HG02970 (cell line): Measurements from ENCODE around the gene NOTUM.
"Not testable (repeated sequence)": the region's sequence is repeated elsewhere in the genome, so short reads cannot be mapped to it uniquely, and the experiment has no call there.

Experiments used
- ATAC-seq: cut with Tn5 transposase; IDR thresholded peaks from one replicate; pipeline ENCODE4 v1.9.1; 2021; ENCODE audit warnings: mild to moderate bottlenecking, moderate library complexity, moderate number of reproducible peaks; ENCODE audit not compliant: unreplicated experiment, low FRiP score

NOTUM gene

DNA sequence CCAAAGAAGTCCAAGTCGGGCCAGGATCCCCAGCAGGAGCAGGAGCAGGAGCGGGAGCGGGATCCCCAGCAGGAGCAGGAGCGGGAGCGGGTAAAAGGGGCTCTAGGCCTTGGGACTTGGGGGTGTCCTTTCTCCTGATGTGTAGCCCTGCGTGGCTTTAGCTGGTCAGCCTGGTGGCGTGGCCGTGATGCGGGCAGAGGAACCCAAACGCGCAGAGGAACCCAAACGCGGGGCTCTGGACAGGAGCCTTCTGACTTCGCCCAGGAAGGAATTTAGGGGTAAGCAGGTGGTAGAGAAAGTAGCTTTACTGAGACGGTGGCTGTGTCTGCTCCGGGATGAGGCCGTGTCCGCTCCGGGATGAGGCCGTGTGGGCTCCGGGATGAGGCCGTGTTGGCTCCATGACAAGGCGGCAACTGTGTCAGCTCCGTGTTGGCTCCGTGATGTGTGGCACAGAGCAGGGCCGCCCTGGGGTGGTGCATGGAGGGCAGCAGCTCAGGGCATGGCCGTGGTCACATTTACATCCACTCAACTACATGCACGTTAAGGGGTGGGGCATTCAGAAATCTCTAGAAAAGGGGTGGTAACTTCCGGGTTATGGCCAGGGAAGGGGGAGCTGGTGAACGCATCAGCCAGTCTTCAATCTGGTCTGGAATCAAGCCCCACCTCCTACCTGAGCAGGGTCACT is 35.9 kb upstream of the NOTUM start:
- ATAC-seq: no peak

DNA sequence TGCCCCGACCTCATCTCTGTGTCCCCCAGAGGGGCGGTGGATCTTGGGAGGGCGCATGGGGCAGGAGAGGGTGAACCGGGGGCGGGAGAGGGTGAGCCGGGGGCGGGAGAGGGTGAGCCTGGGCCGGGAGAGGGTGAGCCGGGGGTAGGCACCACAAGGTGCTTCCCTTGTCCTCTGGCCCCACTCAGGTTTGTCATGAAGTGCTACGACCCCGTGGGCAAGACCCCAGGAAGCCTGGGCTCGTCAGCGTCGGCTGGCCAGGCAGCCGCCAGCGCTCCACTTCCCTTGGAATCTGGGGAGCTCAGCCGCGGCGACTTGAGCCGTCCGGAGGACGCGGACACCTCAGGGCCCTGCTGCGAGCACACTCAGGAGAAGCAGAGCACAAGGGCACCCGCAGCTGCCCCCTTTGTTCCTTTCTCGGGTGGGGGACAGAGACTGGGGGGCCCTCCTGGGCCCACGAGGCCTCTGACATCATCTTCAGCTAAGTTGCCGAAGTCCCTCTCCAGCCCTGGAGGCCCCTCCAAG is 35.3 kb upstream of the NOTUM start:
- ATAC-seq: no peak

DNA sequence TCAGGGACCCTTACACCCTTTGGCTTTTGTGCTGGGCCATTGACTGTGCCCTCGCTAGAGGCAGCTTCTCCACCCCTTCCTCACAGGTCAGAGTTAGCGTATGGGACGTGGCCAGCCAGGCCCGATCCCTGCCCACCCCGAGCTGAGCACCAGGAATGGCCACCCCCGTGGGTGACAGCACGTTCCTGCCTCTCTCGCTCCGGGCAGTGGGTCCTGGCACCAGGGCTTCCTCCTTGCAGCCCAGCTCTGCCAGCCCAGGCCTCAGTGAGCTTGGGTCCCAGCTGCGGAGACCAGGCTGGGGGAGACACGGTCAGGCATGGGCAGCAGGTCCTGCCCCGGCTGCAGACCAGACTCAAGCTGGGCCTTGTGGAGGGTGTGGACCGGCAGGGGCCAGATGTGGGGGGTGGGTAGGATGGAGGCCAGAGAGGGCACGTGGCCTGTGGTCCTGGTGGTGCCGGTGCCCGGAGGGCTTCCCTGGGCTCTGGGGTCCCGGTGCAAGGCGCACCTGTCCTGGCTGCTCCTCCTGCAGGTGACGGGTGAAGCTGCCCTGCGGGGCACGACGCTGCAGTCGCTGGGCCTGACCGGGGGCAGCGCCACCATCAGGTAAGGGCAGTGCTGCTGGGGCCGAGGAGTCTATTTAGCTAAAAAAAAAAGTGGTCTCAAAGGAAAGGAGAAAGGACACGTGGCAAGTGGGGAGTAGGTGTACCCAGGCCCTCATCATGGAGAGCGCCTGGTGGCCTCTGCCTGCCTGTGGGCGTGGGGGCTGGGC is 34.7 kb upstream of the NOTUM start:
- no peak for ATAC-seq

DNA sequence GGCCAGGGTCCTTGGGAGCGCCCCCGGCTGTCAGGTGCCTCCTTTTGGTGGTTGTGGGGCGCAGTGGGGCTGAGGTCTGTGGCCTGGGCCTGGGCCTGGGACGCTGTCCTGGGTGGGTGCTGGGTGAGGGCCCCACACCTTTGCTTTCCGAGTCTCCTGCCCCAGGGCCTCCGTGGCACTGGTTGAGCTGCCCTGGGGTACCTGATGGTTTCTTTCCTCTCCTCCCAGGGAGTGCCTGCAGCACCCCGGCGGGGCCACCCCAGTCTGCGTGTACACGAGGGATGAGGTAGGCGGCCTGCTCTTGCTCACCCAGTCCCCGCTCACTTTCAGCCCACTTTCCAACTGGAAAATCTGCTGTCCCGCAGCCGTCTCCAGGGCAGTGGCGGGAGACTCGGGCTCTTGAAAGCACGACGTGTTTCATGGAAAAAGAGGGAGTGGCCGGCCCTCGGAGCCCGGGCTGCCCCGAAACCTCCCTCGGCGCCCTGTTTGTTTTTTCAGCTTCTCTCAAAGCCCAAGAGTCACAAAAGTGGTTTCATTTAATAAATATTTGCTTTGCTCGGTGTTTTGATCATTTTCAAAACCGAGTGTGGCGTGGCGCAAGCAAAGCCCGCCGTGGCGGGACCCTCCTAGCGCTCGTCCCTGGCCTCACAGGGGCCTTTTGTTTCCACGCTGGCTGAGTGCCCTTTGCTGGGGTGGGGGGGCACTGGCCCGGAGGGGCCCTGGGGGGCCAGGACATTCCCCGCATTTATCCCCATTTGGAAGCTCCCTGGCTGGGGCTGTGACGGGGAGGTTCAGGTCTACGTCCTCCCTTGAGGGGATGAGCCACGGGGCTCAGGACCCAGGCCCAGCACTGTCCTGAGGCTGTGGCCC is 33.8 kb upstream of the NOTUM start:
- ATAC-seq: no peak

DNA sequence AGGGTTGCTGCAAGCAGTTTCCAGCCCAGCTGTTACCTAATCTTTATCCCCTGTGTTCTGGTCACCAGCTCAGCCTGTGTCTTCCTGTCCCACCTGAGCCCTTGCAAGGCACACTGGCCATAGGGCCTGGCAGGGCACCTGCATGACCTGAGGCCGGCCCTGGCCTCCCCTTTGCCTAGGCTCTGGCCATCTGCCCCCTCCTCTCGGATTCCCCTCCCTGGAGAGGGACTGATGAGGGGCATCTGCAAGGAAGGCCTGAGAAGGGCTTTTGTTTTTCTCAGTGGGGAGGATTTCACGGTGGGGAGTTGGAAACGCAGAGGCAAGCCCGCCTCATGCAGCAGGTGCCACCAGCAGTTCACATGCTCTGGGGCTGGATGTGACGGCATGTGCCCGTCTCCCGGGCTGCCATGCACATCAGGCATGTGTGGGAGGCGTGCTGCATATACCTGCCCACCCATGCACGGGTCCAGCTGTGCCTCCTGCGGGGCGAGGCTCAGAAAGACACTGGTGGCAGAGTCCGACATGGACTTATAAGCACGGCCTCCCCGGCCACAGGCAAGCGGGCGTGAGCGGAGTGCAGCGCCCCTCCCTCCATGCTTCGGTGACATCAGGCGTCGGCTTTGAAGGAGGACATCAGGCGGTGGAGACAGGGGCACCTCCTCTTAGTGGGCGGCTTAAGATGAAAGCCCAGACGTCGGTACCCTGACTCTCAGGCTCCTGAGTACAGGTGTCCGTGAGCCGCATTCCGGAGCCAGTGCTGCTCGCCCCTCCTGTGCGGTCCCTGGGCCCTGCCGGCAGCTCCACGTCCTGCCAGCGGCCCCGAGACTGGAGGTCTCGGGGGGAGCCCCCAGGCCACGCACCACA is 33.0 kb upstream of the NOTUM start:
- no peak for ATAC-seq

DNA sequence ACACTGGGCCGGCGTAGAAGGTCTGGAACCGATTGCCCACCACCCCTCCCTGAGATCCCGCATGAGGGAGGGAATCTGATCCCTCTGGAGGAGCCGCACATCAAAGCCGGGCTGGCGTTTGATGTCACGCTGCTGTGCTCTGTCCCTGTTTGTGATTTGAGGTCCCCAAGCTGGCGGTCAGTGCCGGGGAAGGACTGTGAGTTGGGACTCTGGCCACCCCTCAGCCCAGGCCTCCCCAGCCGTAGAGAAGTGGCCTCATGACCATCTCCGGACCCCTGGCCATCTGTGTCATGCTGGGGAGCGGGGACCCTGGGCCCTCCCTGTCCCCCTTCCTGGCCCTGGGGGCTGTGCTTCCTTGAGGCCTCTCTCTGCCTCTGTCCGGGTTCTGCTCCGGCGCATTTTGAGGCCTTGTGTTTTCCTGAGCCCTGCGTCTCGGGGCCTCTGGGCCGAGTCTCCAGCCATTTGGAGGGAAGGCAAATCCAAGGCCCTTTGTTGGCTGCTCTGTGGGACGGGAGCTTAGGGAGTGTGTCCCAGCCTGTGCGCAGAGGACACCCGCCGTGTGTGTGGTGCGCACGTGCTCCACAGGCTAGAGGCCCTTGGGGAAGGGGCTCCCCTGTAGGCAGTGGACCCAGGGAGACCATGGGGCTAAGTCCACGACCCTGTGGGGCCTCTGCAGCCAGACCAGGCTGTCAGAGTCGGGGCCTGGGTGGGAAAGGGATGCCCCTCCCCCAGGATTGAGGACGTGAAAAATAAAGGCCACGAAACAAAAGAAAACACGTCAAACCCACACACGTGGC is 31.5 kb upstream of the NOTUM start:
- no peak for ATAC-seq

DNA sequence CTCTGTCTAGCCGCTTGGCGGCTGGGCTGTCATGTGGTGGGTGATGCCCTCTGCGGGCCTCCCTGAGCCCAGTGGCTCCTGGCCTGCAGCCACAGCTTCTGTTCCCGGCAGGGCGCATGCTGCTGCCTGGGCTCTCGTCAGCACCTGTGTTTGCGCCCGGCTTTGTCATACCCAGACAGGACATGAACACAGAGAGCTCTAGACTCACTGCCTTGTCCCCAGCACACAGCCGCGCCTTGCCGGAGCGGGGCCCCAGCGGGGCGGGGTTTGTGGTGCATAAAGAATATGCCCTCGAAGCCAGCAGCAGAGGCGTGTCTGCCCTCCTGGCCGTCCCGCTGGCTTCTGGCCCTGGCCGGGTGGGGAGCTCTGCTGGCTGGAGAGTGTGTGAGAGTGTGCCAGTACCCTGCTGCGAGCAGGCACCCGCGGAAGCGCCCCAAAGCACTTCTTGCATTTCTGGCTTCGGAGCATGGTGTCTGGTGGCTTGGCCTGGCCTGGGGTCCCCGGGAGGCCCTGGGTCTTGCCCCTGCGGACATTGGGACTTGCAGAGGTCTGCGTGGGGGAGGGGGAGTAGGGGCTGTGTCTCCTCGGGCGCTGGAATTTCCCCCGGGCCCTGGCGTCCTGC is 30.8 kb upstream of the NOTUM start:
- no peak for ATAC-seq

DNA sequence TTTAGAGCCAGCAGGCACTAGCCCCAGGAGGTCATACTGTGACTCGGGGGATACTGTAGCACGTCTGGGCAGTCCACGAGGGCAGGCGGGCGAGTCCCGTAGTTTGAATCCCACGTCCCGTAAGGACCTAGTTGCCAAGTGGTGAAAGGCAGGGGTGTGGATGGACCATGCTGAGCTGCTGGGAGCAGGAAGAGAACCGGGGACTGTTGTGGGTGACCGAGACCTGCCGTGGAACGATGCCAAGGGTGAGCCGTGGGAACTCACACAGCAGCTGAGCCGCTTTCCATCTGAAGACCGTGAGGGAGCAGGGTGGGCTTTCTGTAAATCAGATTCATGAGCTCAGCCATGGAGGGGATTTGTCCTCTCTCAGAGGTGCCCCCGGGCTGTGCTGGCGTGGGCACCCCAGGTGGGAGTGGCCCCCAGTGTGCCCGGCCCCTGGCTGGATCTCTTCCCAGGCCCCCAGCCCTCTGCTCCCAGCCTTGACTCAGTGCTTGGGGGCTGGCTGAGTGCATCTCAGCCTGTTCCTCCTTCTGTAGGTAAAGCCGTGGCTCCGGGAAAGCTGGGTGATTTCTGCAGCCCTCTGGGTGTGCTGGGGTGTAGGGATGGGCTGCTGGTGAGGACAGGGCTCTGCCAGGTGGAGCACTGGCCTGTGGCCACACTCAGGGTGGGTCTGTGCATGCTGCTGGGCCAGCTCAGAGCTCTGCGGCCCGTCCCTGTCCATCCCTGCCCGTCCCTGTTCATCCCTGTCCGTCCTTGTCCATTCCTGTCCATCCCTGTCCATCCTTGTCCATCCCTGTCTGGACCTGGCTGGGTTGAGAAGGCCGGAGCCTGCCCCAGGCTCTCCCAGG is 30.1 kb upstream of the NOTUM start:
- ATAC-seq: no peak

DNA sequence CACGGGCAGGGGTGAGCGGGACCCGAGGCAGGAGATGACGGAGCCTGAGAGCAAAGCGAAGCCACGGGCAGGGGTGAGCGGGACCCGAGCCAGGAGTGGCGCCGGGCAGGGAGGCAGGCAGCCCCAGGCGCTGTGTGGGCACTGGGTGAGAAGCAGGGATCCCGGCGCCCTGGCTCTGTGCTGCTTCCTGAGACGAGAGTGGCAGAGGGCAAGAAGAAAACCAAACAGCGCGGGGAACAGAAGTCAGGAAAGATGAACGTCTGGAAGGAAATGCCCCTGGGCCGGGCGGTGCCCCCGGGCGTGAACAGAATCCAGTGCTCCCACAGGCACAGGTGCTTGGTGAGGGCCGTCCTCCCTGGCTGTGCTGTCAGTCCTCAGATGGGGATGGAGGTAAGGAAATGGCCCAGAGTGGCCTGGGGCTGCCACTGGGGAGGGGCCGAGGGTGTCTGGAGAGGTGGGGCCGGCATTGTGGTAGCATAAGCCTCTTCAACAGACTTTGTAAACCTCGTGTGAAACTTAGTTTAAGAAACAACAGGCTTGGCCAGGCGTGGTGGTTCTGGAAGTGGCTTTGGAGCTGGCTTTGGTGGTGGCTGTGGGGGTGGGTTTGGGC is 26.3 kb upstream of the NOTUM start:
- no peak for ATAC-seq

DNA sequence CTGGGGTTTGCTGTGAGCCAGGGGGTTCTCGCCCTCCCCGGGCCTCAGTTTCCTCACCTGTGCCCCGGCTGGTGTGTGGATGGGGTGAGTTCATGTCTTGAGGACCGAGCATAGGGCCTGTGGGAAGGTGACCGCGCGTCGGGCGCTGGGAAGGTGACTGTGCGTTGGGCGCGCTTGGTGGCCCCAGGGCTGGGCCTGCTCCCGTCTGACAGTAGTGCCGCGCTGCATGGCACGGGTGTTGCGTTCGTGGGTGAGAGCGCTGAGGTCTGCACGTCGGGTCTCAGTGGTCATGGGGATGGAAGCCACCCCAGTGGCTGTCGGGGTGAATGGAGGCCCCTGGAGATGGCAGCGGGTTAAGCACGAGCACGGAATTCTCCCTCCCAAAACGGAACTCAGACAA is 25.6 kb upstream of the NOTUM start:
- no peak for ATAC-seq

DNA sequence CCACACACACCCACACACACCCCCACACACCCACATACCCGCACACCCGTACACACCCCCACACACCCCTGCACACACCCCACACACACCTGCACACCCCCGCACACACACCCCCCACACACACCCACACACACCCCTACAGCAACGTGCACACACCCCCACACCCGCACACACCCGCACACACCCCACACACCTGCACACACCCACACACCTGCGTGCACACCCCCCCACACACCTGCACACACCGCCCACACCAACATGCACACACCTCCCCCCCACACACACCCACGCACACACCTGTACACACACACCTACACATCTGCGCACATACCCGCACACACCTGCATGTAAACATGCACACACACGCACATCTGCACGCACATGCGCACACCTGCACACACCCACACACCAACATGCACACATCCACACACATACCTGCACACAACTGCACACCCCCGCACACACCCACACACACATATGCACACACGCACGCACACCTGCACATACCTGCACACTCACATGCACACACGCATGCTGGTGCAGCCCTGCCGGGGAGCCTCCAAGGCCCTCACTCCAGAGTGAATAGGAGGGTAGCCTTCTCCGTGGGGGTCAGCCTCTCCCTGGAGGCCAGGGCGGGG is 23.9 kb upstream of the NOTUM start:
- ATAC-seq: no peak

DNA sequence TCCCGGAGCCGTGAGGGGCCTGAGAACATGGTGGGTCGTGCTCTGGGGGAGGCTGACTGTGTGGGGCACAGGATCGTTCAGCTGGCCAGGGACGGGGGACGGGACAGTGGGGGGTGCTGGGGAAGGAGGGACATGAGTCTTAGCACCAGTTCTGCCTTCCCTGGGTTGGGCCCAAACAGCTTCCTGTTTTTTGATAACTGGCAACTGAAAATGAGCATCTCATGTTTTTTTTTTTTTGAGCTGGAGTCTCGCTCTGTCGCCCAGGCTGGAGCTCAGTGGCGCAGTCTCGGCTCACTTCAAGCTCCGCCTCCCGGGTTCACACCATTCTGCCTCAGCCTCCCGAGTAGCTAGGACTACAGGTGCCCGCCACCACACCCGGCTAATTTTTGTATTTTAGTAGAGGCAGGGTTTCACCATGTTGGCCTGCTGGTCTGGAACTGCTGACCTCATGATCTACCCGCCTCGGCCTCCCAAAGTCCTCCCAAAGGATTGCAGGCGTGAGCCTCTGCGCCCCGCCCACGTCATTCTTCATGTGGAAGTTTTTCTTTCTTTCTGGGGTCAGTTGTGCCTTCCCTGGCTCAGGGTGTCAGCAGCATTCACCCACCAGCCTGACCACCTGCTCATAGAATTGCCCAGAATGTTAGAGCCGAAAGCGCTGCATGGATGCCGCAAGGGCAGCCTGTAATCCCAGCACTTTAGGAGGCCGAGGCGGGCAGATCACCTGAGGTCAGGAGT is 22.8 kb upstream of the NOTUM start:
- no peak for ATAC-seq

DNA sequence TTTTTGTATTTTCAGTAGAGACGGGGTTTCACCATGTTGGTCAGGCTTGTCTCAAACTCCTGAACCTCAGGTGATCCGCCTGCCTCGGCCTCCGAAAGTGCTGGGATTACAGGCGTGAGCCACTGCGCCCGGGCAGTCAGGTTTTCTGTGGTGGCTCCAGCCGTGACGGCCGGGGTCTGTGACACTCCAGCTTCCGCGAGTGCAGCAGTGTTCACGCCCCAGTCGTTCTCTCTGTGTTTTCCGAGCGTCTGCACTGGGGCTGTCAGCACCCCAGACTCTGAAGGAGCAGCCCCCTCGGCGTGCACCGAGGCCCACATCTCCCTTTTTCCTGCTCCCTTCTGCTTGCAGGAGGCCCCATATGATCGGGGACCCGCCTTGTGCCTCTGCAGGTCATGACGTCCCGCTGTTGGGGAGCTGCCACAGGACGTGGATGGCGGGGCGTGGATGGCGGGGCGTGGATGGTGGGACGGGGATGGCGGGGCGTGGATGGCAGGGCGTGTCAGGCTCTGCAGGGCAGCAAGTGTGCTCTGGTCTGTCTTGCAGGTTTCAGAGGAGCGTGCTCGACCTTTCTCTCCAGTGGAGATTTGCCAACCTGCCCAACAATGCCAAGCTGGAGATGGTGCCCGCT is 22.1 kb upstream of the NOTUM start:
- ATAC-seq: no peak

DNA sequence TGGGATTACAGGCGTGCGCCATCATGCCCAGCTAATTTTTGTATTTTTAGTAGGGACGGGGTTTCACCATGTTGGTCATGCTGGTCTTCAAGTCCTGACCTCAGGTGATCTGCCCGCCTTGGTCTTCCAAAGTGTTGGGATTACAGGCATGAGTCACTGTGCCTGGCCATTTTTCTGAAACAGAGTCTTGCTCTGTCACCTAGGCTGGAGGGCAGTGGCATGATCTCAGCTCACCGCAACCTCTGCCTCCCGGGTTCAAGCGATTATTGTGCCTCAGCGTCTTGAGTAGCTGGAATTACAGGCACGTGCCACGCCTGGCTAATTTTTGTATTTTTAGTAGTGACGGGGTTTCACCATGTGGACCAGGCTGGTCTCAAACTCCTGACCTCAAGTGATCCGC is 20.5 kb upstream of the NOTUM start:
- ATAC-seq: not testable (repeated sequence)

DNA sequence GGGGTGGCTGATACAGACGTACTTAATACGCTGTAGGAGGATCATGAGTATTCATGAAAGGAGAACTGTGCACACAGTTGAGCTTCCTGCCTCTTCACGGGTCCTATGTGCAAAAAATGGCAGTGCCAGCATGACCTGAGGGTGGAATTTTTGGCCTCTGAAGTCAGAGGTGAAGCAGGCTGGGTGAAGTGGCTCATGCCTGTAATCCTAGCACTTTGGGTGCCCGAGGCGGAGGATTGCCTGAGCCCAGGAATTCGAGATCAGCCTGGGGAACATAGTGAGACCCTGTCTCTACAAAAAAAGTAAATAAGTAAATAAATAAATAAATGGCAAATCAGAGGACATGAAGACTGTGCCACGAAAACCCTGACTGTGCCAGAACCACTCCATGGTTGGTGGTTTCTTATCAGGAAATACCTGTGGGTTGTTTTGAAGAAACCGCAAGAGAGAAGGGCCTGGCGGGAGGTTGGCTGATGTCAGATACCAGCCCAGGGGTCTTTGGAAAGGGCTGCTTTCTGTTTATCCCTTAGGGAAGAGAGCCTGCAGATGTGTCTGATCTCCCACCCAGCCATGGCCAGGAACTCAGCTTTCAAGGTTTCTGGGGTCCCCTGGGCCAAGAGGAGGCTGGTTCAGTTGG is 19.8 kb upstream of the NOTUM start:
- no peak for ATAC-seq

DNA sequence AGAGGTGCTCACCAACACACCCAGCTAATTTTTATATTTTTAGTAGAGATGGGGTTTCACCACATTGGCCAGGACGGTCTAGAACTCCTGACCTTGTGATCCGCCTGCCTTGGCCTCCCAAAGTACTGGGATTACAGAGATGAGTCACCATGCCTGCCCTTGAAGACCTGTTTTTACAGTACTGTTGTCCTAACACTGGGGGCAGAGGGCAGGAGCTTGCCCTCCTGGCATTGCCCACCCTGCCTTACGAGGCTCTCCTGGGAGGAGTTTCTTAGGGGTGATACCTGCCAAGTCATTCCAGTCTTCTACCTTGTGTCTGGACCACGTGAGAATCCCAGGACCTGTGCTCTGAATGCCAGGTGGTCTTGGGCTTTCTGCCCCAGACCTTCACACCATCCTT is 19.1 kb upstream of the NOTUM start:
- no peak for ATAC-seq
